B cell (primary cell): ENCODE data around the gene CDH18. TPM values are rescaled to one million over a fixed set of nuclear protein-coding genes. Genes with fewer than 3 reads are reported as not detected.

Experiments used
- ATAC-seq: fragments of 200-7000 bp; cut with Tn5 transposase; one replicate; pipeline ENCODE4 v1.10.0; 2021; ENCODE audit warnings: low read depth, mild to moderate bottlenecking, moderate number of reproducible peaks, moderate library complexity
- CTCF ChIA-PET: fragments of 350-600 bp; sonication (Branson Sonifier 250); formaldehyde crosslinking; loops from one replicate; lab custom pipeline; 2021; ENCODE audit warnings: antibody characterized with exemption, inconsistent platforms; lab: Charles Lee
- POLR2A ChIA-PET: fragments of 350-600 bp; sonication (Branson Sonifier 250); formaldehyde crosslinking; loops from one replicate; lab custom pipeline; 2021; ENCODE audit warnings: antibody characterized with exemption; lab: Charles Lee
- DNase-seq: peaks from one replicate; pipeline ENCODE4 v3.0.0; 2013
- H2AFZ ChIP-seq: 2 replicates; pipeline ENCODE4 v1.6.1; 2012; ENCODE audit warnings: mild to moderate bottlenecking, low read depth, low read length; ENCODE audit not compliant: insufficient read depth, poor library complexity, severe bottlenecking
- H3K27ac ChIP-seq, 2 donors: 1 replicate in 1 of 2; 2 replicates in 1 of 2; pipeline ENCODE4 v1.5.1; 2012 to 2013; ENCODE audit warnings: low read length in 2 of 2, mild to moderate bottlenecking in 2 of 2, moderate library complexity in 1 of 2
- H3K27me3 ChIP-seq, 4 experiments: fragments of 200-600 bp in 1 of 4; sonication (generic) in 1 of 4; replicated peaks in 1 of 4; 1 replicate in 2 of 4; 2 replicates in 2 of 4; pipeline versions ENCODE4 v1.6.1 to v1.7.0; 2013 to 2016; ENCODE audit warnings: low read length in 3 of 4, mild to moderate bottlenecking in 2 of 4, mixed read lengths in 1 of 4, moderate library complexity in 1 of 4; ENCODE audit not compliant: insufficient read depth in 4 of 4, control insufficient read depth in 3 of 4; ENCODE audit errors: control extremely low read depth in 1 of 4
- H3K36me3 ChIP-seq, 2 experiments: replicated peaks in 1 of 2; 1 replicate in 1 of 2; 2 replicates in 1 of 2; pipeline versions ENCODE4 v1.6.1 to v1.7.1; 2013; ENCODE audit warnings: low read length in 1 of 2; ENCODE audit not compliant: insufficient read depth in 2 of 2, control insufficient read depth in 1 of 2; ENCODE audit errors: control extremely low read depth in 1 of 2, extremely low read depth in 1 of 2
- H3K4me1 ChIP-seq, 2 donors: fragments of 200-600 bp in 1 of 2; sonication (generic) in 1 of 2; 1 replicate in 1 of 2; 2 replicates in 1 of 2; pipeline versions ENCODE4 v1.5.1 to v1.6.1; 2013 to 2017; ENCODE audit warnings: low read length in 2 of 2; ENCODE audit not compliant: control insufficient read depth in 2 of 2, insufficient read depth in 2 of 2
- H3K4me2 ChIP-seq: replicated peaks from 2 replicates; pipeline ENCODE3; 2012; ENCODE audit warnings: mild to moderate bottlenecking, low read depth, low read length; ENCODE audit not compliant: poor library complexity, severe bottlenecking
- H3K4me3 ChIP-seq, 5 experiments: fragments of 200-600 bp in 1 of 5; sonication (generic) in 1 of 5; 1 replicate in 3 of 5; 2 replicates in 2 of 5; pipeline versions ENCODE4 v1.5.1 to v1.7.0; 2011 to 2016; ENCODE audit warnings: low read length in 4 of 5, mild to moderate bottlenecking in 4 of 5, low read depth in 2 of 5, control low read depth in 1 of 5, moderate library complexity in 1 of 5; ENCODE audit not compliant: insufficient read depth in 1 of 5; ENCODE audit errors: control extremely low read depth in 1 of 5, extremely low read depth in 1 of 5
- H3K79me2 ChIP-seq: fragments of 200-600 bp; sonication (generic); one replicate; pipeline ENCODE4 v1.6.0; 2016; ENCODE audit warnings: low read length; ENCODE audit not compliant: control insufficient read depth, insufficient read depth
- H3K9ac ChIP-seq: fragments of 200-600 bp; sonication (generic); 2 replicates; pipeline ENCODE4 v1.6.1; 2017; ENCODE audit warnings: mild to moderate bottlenecking, low read length, moderate library complexity
- H3K9me3 ChIP-seq, 3 donors: one replicate each; pipeline versions ENCODE4 v1.6.1 to v1.7.1; 2013; ENCODE audit warnings: low read length in 2 of 3; ENCODE audit not compliant: control insufficient read depth in 2 of 3, insufficient read depth in 1 of 3; ENCODE audit errors: control extremely low read depth in 1 of 3
- H4K20me1 ChIP-seq: 2 replicates; pipeline ENCODE4 v1.6.0; 2012; ENCODE audit warnings: mild to moderate bottlenecking, low read length; ENCODE audit not compliant: insufficient read depth, control insufficient read depth, poor library complexity, severe bottlenecking
- H3K27ac Mint-ChIP-seq: one replicate; pipeline ENCODE4 v1.8.0; 2021; ENCODE audit warnings: mixed read lengths
- H3K27me3 Mint-ChIP-seq: one replicate; pipeline ENCODE4 v1.8.0; 2021; ENCODE audit warnings: mixed read lengths
- H3K4me1 Mint-ChIP-seq: one replicate; pipeline ENCODE4 v1.8.0; 2021; ENCODE audit warnings: mixed read lengths
- H3K4me3 Mint-ChIP-seq: one replicate; pipeline ENCODE4 v1.8.0; 2021; ENCODE audit warnings: mixed read lengths
- H3K9me3 Mint-ChIP-seq: one replicate; pipeline ENCODE4 v1.8.0; 2022; ENCODE audit warnings: mixed read lengths; ENCODE audit not compliant: insufficient read depth
- CTCF ChIP-seq: fragments of 200-600 bp; IDR thresholded peaks from one replicate; pipeline ENCODE4 v1.8.0; 2022; ENCODE audit warnings: antibody characterized with exemption, mild to moderate bottlenecking
- EZH2 ChIP-seq: IDR thresholded peaks from 2 replicates; pipeline ENCODE4 v1.6.1; 2012; ENCODE audit warnings: borderline replicate concordance, low read depth, mild to moderate bottlenecking, moderate library complexity, low read length; ENCODE audit not compliant: insufficient read depth, poor library complexity, severe bottlenecking
- WGBS: methylation state at CpG from one replicate; pipeline ENCODE4 v1.1.5; 2013; ENCODE audit warnings: missing lambda C conversion rate; ENCODE audit not compliant: insufficient coverage; 5-methylcytosine and 5-hydroxymethylcytosine counted together
- intact Hi-C: fragments of 100-400 bp; cut with micrococcal nuclease; formaldehyde crosslinking; loops from one replicate; pipeline ENCODE4 v1.10.0; 2022
- polyA plus RNA-seq: library from polyadenylated mRNA; depleted of rRNA; stranded (reverse); fragments of >200 nt; gene quantifications from 2 replicates; pipeline ENCODE4 v1.2.3, GENCODE V29; 2012
- total RNA-seq, 2 donors: library from RNA; stranded (reverse); fragments of 120-200 nt in 1 of 2; gene quantifications; 1 replicate in 1 of 2; 2 replicates in 1 of 2; pipeline versions ENCODE4 v1.2.3 to v1.2.4, GENCODE V29; 2013 to 2022

CDH18 gene
- total and polyA plus RNA-seq, 2 donors (not counting 1 experiment from before 2014, with no cell fraction given): not detected

- no peaks in the 10 kb centered on the region for H3K27me3 ChIP-seq
- TF ChIP-seq CTCF: no peak
- TF ChIP-seq EZH2: no peak
Measured at GRCh38 chr5:19986031-19986619, 1.9 kb downstream of the CDH18 start.

DNA sequence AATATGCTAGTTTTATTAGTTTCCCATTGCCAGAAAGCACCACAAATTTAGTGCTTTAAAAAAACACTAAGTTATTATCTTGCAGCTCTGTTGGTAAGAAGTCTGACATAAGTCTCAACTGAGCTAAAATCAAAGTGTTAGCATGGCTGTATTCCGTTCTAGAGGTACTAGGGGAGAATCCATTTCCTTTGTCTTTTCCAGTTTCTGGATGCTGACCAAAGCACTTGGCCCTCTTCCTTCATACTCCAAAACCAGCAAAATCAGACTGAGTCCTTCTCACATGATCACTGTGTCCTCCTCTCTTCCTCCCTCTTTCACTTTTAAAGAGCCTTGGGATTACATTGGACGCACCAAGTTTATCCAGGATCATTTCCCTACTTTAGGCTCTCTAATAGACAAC, 9.5 kb downstream of the CDH18 start:
- no peaks in the 10 kb centered on the region for H3K79me2 ChIP-seq
- Mint-ChIP-seq H3K4me3 (no peak overlapping the region), H3K4me1 (no peaks in the 10 kb centered on the region), H3K27me3 (no peaks in the 10 kb centered on the region), H3K27ac (no peak overlapping the region), H3K9me3 (peaks cover 1% of the 10 kb centered on the region)
- H3K9ac ChIP-seq: no peak overlapping the region
- H2AFZ ChIP-seq: no peak overlapping the region
- no peak overlapping the region for H3K4me3 ChIP-seq
- POLR2A ChIA-PET: no interaction called here
- TF ChIP-seq EZH2 (no peak), CTCF (no peak)
- H3K27me3 ChIP-seq: no peaks in the 10 kb centered on the region
- H3K36me3 ChIP-seq: no peaks in the 10 kb centered on the region
- intact Hi-C loops: no loop called here
- no peak overlapping the region for H3K27ac ChIP-seq
- ATAC-seq: no peak
- DNase-seq: no peak
- H4K20me1 ChIP-seq: no peaks in the 10 kb centered on the region
- CTCF ChIA-PET: no interaction called here
- whole genome bisulfite sequencing: 100% methylated on average over 1 of the region's 2 CpGs
- H3K9me3 ChIP-seq: no peaks in the 10 kb centered on the region
- no peak overlapping the region for H3K4me2 ChIP-seq
- no peaks in the 10 kb centered on the region for H3K4me1 ChIP-seq

More at GRCh38 chr5:19986031-19986619, 1.9 kb downstream of the CDH18 start:
- ATAC-seq (no peak), DNase-seq (no peak)
- no peak overlapping the region for H3K27ac Mint-ChIP-seq
- no peak overlapping the region for H3K4me3 Mint-ChIP-seq
- POLR2A ChIA-PET: no interaction called here
- no peak overlapping the region for H3K4me3 ChIP-seq
- no peaks in the 10 kb centered on the region for H3K9me3 Mint-ChIP-seq
- no peaks in the 10 kb centered on the region for H3K4me1 Mint-ChIP-seq
- H2AFZ ChIP-seq: no peak overlapping the region
- intact Hi-C loops: no loop called here
- peaks cover 0 to 7% (median 2%) of the 10 kb centered on the region in 3 donors for H3K9me3 ChIP-seq
- H4K20me1 ChIP-seq: no peaks in the 10 kb centered on the region
- H3K79me2 ChIP-seq: no peaks in the 10 kb centered on the region
- H3K9ac ChIP-seq: no peak overlapping the region
- H3K27ac ChIP-seq: no peak overlapping the region
- no peaks in the 10 kb centered on the region for H3K4me1 ChIP-seq
- no peak overlapping the region for H3K4me2 ChIP-seq
- no CpG with 5 or more reads among the region's 1 CpG for WGBS
- CTCF ChIA-PET: no interaction called here
- H3K36me3 ChIP-seq: no peaks in the 10 kb centered on the region
- no peaks in the 10 kb centered on the region for H3K27me3 Mint-ChIP-seq
